Stimulated activated CD4-positive, alpha-beta T cell treated with anti-CD3 and anti-CD28 coated beads, Interleukin-2, amount 100 ng/mL, for 24 hours (primary cell): Measurements from ENCODE around the gene SFXN5.

Experiments used
- DNase-seq, 2 donors: peaks; one replicate each; pipeline ENCODE4 v3.0.0-alpha.2; 2020

SFXN5 gene

DNA sequence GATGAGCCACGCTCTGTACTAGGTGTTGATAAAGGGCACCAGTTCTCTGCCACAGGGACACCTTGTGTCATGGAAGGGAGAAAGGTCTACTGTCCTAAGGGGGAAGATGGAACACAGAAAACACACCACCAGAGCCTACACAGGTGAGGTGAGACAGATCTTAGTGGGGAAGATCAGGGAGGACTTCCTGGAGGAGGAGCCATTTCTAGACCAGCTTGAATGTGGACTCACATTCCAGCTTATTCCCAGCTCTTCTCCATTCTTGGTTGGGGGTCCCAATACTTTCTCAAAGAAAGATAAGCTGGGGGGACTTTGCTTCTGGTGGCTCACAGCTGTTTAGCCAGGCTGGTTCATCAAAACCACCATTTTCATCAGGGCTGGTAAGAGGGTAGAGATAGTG lies 118.0 kb downstream of the SFXN5 start:
- no peak for DNase-seq

DNA sequence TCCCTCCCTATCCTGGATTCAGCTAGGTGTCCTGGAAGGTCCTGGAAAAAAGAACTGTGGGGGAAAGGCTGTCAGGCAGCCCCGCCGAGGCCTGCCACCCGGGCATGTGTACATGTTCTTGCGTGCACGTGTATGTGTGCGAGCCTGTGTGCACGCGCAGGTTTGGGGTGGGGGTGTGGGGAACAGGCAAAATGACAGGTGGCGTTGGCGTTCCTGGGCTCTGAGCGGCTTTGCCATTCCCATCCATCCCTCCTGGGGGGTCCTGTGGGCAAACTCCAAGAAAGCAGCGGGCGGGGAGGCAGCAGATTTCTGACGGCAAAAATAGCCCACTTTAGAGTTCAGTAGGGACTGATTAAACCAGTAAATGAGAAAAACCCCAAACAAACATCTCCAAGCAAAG lies 118.6 kb downstream of the SFXN5 start:
- no peak for DNase-seq

DNA sequence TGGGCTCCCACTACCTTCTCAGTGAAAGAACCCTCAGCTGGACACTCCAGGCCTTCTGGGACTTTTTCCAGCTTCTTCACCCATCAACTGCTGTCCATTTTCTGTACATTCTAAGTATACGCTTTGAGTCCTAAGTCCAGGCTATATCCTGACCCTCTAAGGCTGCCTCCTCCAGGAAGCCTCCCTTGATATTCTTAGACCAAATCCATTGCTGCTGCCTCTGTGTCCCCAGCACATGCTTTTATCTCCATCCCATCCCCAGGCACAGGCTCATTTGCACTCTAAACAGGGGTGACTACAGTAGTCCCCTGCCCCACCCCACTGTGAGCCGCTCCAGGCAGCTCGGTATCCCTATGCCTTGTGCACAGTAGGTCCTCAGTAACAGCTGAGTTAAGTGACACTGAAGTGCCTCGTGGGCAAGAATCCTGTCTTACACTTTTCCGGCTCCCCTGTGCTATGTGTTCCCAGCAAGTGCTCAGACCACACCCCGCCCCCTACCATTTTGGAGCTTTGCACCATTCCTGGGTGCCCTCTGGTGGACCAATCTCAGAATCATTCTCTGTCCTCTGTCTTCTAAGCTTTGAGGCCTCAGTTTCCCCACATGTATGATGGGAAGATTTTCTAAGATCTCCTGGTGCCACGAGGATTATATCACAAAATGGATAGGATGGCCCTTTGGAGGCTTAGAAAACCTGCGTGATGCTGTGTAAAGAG lies 119.2 kb downstream of the SFXN5 start:
- no peak for DNase-seq

DNA sequence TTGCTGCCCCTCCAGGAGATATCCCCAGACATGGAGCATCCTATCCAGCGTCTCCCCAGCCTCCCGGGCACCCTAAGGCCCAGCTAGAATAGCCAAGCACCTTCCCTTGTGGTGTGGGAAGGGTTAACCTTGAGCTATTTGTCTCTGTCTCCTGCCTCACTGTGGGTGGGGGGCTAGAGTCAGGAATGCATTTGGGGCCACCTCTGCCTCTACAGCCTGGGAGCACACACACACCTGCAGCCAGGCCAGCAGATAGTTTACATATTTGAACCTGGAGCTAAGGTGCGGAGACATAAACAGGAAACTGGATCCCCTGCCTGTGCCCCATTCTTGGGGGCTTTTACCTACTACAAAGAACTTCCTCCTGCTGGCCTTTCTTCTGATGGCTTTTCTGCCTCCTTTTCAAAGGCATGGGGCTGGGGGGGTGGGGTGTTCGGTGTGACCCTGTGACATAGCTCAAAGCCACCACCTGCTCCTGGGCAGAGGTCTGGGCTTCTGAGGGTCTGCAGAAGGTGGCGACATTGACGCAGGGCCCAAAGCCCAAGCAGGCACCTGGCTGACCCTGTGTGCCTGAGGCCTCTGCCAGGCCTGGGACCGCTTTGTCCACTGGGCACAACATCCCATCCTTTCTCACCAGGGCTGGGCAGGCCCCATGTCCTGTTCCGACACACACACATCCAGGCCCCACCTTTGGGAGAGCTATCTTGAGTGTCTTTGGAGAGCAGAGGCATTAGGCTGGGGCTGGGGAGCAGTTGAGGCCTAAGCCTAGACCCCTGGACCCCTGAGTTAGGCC lies 120.0 kb downstream of the SFXN5 start:
- DNase-seq, result no peak

DNA sequence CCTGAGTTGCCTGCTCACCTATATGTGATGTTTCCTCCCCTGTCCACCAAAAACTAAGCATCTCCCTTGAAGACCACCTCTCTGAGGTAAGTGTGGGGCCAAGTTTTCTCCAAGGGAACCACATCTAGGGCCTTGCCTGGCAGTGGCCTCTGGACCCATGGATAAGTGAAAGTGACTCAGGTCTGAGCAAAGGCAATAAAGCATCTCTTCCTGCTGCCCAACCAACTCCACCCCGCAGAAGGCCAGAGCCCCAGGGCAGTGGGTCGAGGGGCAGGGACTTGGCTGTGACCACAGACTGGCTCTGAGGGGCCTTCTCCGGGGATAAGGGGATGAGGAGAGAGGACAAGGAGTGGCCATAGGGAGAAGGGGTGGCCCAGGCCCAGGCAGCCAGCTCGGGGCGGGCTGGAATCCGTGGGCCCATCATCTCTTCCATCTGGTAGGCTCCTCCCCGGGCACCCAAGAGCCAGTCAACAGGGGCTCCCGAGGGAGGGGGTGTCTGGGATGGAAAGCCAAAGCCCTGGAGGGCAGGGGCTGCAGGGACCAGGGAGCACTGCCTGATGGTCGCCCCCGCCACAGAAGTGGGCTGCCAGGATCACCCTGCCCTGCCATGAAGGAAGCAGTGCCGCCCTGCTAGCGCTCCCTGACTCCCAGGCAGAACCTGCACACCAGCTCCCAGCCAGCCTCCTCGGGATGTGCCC lies 120.8 kb downstream of the SFXN5 start:
- no peak for DNase-seq

DNA sequence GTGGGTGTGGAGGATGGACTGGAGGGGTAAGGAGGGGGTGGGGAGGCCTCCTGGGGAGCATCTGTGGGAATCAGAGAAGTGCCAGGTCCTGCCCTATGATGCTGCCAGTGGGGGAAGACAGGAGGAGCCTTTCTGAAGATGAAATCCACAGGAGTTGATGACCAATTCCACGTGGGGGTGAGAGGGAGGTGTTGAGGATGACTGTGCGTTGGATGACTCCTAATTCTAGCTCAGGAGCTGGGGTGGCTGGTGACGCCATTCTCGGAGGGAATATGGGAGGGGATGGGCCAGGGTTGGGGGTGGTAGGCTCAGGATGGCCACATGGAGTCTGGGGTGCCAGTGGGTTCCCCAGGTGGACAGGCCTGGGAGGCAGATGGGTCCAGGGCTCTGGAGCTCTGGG lies 121.9 kb downstream of the SFXN5 start:
- DNase-seq, result no peak

DNA sequence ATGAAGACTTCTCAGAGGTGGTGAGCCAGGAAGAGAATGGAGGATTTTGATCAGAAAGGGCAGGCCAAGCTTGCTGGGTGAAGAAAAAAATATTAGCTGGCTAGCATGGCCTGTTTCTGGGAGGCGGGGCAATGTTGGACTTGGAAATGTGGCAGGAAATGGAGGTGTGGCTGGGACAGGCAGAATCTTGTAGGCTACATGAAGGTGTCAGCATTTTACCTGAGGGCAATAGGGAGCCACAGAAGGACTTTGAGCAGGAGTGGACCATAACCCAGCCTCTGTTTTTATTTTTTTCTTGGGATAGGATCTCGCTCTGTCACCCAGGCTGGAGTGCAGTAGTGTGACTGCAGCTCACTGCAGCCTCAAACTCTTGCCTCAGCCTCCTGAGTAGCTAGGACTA lies 122.5 kb downstream of the SFXN5 start:
- no peak for DNase-seq

DNA sequence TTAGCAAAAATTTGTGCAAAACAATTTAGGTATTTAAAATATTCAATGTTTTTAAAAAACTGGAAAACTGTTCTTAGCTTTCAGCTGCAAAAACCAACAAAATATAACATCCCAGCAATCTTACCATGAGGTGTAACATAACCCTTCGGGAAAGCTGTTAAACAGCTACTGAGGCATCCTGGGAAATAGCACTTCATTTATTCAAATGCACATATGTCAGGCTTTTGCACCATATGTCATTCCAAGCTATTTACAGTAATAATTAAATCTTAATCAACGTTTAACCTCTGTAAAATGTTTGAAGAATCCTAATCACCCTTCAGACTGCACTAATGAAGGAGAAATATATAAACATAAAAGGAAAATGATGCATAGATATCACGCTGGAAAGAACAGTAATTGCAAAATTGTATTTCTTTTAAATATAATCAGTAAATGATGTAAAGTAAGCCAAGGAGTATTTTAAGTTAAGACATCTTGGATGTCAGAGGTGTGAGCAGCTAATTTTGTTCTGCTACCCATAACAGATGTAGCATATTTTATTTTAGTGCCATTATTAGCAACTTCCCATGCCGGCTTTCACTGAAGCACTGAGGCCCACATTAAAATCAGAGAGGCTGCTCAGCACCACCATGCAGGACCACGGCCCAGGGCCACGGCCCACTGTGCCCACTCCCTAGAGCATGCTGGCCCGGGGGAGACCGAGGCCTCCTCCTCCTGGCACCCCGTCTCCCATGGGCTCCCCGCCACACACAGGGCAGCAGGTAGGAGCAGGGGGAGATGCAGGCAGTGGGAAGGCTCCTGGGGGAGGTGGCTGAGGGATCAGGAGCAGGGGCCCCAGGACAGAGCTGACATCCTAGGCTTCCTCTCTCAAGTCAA lies 123.3 kb downstream of the SFXN5 start:
- no peak for DNase-seq

DNA sequence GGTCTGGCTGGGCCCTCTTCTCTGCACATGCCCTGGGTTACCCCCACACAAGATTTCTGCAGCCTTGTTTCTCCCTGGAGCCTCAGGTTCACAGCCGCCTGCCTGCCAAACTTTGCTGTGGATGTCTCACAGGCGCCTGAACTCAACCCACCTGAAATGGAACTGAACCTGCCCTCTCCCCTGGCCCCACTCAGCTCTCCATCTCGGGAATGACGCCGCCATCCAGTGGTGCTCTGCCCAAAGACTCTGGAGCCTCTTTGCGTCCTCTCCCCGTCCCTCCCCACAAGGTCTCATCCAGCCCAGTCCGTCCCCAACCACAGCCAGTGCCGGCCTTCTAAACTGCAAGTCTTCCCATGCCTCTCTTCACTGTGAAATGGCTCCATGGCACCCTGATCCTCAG lies 125.0 kb downstream of the SFXN5 start:
- no peak for DNase-seq

DNA sequence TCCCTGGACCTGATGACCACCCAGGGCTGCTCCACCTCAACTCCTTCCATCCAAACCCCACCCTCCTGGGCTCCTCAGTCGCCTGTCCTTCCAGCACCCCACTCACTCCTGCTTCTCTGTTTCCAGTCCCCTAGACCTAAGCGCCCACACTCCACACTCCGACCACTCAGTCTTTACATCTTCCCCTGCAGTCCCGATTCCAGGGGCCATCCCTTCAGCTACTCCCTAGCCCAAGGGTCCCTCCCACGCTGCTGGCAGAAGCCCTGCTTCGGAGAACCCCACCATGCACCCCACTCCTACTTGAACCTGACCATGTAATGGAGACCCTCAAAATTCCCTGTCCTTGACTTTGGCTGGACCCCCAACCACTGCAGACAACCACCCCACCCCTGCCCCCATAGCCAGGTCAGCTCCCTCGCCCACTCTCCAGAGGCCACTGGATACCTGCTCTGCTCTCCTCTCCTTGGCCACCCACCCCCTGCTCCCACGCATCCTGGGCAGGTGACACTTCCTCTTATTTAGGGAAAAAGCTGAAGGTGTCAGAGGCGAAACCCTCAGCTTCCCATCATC lies 126.0 kb downstream of the SFXN5 start:
- no peak for DNase-seq

DNA sequence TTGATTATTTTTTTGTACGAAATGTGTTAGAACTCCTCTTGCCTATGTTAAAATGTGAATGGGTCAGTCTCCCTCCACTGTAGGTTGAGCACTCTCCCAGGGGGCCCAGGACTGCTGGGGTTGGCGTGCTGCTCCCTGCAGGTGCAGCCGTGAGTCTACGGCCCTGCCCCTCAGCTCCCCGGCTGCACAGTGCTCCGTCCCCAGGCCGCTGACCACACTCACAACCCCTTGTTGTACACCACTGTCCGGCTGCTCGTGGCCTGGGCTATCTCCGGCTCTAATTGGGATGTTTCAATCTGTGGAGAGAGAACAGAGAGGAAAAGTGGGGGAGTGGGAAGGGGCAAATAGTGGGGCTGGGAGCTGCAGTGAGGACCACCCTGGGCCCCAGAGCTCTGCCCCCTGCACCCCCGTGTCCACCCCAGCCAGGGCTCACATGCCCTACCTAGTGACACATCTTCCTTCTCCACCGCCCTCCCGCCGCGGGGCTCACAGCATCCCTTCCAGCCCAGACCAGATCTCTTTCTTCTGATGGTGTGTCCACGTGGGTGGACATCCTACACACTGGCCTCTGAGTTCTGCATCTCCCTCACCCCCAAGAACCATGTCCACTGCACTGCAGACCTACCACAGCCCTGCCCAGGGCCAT lies 126.6 kb downstream of the SFXN5 start:
- no peak for DNase-seq

DNA sequence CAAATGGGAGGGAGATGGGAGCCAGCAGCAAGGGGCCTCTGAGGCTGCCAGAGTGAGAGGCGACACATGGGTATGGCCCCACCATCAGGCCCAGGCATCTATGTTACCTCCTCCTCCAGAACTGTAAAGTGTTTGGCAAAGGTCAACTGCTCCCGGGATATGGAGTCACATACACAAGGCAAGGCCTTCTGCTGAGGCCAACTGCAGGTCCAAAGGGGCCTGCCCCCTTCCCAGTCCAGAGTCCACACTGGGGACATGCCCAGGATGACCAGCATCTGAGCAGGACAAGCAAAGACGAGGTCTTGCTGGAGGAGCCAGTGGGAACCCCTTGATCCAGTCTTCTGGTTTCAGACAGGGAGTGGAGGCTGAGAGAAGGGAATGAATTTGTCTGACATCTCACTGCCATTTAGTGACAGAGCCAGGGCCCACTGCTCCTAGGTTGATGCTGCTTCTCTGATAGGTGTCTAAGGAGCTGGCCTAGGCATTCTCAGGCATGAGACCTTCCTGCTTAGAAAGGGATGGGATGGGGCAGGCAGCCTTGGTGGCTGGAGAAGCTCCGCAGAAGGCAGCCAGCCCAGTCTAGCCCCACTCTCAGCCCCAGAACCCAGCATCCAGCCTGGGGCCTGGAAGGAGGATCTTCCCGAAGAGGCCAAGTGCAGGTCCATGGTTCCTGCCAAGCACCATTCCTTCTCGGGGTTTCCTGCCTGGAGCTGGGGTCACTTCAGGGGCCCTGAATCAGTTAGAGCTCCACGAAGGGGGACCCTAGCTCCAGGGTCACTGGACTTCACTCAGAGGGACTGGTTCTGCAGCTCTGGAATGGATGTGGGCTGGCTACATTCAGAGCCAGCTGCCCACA lies 127.7 kb downstream of the SFXN5 start:
- DNase-seq, result no peak

DNA sequence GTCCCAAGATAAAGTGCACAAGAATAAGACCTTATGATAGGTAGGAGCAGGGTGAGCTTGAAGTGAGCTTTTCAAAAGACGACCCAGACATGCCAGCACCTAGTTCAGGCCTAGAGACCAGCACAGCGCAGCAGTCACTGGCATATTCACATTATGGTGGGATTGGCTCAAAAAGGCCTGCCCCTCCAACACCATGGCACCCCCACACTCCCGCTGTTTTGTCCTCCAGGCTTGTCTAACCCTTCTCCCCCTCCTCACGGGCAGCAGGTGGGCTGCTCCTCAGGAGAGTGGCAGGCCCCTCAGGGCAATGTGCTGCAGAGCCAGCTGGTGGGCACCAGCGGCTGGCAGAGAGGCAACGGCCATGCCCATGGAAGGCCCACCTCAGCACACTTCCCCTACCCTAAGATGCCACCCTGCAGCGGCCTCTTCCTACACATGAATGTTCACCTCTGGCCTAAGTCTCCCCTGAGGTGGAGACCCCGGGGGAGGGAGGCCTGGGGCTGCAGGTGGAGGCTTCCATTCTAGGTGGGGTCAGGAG lies 128.6 kb downstream of the SFXN5 start:
- DNase-seq, result no peak

DNA sequence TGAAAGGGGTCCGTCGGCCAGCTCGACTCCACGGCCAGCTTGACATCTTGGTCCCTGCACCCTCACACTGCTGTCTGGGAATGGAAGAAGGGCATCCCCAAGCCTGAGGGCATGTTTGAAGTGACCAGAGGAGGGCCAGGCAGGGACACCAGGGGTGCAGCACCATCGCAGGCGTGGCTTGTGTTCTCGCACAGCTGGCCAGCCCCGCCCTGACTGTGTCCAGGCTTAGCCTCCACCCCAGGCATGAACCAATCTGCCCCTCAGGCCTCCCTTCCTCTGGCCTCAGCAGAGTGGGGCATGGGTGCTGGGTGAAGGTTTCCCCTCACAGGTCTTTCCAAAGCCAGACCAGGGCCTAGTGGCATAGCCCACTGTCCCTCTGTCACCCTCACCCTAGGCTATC lies 129.2 kb downstream of the SFXN5 start:
- DNase-seq, result no peak

DNA sequence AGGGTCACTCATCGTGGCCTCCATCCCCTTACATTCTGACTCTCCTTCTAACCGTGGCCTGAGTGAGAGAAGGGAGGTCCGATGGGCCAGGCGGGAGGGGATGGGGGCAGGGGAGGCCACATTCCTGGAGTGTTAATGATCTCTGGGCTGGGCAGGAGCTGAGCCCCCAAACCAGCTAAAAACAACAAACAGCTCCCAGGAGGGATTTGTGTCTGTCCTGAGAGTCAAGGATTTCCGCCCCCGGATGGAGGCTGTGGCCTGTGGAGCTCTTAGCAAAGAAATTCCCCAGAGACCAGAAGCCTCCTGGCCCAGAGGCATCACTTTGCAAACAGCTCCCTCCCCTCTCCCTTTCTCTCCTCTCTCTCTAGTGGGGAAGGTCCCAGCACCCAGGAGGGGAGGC lies 130.7 kb downstream of the SFXN5 start:
- DNase-seq, result no peak

DNA sequence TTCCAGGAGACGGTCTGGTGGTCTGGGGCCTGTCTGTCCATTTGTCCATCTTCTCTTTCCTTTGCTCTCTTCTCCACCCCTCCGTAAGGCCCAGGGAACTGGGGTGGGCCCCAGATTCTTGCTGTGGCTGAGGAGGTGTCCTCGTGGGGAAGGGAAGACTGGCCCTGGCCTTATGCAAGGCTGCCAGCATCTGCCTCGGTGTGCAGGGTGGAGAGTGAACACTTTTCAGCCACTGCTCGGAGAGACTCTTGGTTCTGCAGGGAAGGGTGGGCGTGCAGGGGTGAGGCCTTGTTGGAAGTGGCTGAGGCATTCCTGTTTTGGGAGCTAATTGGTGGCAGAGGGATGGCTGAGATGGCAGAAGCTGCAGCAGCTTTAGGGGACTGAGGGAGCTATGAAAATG lies 131.2 kb downstream of the SFXN5 start:
- DNase-seq, result no peak

DNA sequence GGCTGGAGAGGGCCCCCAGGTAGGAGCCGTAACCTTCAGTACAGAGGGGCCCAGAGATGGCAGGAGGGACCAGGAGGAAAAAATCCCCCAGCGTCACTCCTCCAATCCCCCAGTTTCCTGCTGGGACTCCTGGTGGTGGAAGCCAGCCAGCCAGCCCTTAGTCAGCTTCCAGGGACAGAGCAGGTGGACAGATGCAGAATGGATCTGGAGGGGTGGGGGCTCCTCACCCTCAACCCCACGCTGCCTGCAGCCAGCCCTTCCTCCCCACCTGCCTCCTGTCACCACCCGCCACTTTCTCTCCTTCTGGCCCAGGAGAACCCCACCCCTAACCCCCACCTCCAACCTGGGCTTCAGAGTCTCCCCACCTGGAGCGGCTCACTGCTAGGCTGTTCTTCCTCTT lies 133.1 kb downstream of the SFXN5 start:
- no peak for DNase-seq

DNA sequence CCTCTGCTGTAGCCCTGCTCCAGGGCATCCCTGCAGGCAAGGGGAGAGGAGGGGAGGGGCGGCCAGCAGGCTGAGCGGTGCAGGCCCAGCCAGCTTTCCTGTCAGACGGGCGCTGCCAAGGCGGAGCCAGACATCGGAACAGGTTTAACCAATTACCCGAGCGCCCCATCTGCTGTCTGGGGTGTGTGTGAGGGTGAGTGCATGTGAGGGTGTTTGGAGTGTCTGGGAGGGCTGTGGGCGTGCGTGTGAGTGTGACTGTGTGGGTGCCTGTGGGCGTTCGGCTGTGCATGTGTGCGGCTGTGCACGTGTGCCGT lies 134.2 kb downstream of the SFXN5 start:
- DNase-seq, result no peak

DNA sequence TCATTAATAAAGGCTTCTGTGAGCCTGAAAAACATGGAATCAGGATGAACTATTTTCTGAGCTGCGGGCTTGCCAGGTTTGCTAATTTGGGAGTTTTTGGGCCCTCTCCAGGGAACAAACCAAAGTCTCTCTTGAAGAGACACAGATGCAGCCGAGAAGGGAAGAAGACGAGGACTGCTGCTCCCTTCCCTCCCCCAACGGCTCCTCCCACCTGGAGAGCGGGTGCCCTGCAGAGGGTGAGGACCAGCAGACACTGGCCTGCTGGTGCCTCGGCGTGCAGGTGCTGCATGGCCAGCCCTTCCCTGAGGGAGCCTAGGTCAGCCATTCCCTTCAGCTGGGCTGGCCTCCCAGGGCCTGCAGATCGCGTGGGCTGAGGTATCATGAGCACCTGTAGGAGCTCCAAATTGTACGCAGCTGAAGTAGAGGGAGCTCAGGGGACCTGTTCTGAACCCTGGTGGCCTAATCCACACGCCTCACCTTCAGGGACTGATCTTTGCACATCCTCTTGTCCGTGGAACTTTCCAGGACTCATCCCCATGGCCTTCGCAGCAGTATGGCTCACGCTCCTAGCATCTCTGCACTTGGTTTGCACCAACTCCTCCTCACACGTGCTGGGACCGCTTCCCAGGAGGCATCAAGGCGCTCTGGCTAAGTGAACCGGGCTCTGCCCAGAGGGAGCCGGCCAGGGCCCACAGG lies 134.7 kb downstream of the SFXN5 start:
- DNase-seq, result no peak

DNA sequence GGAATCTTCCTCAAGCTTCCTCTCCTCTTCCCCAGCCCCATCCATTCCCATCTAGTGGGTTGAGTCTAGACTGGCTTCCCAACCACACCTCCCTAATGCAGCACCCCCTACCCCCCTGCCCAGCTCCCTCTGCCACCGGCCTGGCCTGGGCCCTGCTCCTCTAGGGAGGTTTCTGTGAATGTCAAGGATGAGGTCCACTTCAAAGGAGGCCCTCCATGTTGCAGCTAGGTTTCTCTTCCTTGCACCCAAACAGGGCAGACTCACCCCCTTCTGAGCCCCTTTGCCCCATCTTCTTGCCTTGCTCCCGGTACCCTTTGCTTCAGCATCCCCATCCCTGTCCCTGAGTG lies 135.9 kb downstream of the SFXN5 start:
- DNase-seq, result no peak
